Measurements from ENCODE around the gene TEX44.

DNA sequence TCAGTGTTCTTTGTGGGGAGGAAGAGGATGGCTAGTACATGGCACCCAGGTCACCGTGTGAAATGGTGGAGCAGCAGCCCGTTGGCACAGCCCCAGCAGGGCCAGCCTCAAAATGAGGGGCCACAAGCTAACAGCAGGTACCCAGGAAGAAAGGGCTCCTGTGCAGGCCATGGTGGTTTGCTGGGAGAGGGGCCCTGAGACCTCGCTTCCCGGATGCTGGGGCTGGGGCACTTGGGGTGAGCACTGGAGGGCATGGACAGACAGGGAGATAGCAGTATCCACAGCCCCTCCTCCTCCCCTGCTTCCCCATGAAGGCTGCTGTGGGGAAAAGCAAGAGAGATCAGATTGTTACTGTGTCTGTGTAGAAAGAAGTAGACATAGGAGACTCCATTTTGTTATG is 16.2 kb upstream of the TEX44 start:
- TF ChIP-seq, protein P1, sequence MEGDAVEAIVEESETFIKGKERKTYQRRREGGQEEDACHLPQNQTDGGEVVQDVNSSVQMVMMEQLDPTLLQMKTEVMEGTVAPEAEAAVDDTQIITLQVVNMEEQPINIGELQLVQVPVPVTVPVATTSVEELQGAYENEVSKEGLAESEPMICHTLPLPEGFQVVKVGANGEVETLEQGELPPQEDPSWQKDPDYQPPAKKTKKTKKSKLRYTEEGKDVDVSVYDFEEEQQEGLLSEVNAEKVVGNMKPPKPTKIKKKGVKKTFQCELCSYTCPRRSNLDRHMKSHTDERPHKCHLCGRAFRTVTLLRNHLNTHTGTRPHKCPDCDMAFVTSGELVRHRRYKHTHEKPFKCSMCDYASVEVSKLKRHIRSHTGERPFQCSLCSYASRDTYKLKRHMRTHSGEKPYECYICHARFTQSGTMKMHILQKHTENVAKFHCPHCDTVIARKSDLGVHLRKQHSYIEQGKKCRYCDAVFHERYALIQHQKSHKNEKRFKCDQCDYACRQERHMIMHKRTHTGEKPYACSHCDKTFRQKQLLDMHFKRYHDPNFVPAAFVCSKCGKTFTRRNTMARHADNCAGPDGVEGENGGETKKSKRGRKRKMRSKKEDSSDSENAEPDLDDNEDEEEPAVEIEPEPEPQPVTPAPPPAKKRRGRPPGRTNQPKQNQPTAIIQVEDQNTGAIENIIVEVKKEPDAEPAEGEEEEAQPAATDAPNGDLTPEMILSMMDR (IDR thresholded peaks at IDR 0.05; ENCODE audit: insufficient read depth, low read length, poor library complexity, severe bottlenecking) = no peak
- TF ChIP-seq EZH2phosphoT487 (conservative IDR thresholded peaks at IDR 0.05; ENCODE audit: low read length) = no peak
